ENCODE results near the gene DEPDC5. TPM values are rescaled to one million over a fixed set of nuclear protein-coding genes. Genes with fewer than 3 reads are reported as not detected.
A peak's percentile ranks its signal among the peaks of the same experiment; 100 is the strongest.
"Not testable (repeated sequence)": the region's sequence is repeated elsewhere in the genome, so short reads cannot be mapped to it uniquely, and the experiment has no call there.

DEPDC5 gene
- total RNA-seq, 1 experiment from 2014 or later: 13.3 TPM

- Mint-ChIP-seq H3K36me3 (ENCODE audit: insufficient read depth, unreplicated experiment) (peaks cover 76% of the 10 kb centered on the region), H3K9me3 (ENCODE audit: unreplicated experiment) (no peaks in the 10 kb centered on the region), H3K4me1 (ENCODE audit: insufficient read depth, unreplicated experiment) (peaks cover 21% of the 10 kb centered on the region), H3K27ac (ENCODE audit: low read depth, unreplicated experiment) (no peak overlapping the region), H3K4me3 (ENCODE audit: unreplicated experiment) (no peak overlapping the region), H3K27me3 (ENCODE audit: insufficient read depth, unreplicated experiment) (no peaks in the 10 kb centered on the region)
- no TSS peak for BruUV-seq (replicated peaks)
- CTCF ChIA-PET: no interaction called here
- no peak for DNase-seq (ENCODE audit: unreplicated experiment)
- TF ChIP-seq, protein P1, sequence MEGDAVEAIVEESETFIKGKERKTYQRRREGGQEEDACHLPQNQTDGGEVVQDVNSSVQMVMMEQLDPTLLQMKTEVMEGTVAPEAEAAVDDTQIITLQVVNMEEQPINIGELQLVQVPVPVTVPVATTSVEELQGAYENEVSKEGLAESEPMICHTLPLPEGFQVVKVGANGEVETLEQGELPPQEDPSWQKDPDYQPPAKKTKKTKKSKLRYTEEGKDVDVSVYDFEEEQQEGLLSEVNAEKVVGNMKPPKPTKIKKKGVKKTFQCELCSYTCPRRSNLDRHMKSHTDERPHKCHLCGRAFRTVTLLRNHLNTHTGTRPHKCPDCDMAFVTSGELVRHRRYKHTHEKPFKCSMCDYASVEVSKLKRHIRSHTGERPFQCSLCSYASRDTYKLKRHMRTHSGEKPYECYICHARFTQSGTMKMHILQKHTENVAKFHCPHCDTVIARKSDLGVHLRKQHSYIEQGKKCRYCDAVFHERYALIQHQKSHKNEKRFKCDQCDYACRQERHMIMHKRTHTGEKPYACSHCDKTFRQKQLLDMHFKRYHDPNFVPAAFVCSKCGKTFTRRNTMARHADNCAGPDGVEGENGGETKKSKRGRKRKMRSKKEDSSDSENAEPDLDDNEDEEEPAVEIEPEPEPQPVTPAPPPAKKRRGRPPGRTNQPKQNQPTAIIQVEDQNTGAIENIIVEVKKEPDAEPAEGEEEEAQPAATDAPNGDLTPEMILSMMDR (IDR thresholded peaks at IDR 0.05; ENCODE audit: unreplicated experiment): no peak
- intact Hi-C loops (cut with micrococcal nuclease): no loop called here
- POLR2A ChIA-PET: no interaction called here
These were observed 17.4 kb upstream of the DEPDC5 start for GRCh38 chr22:31736458-31736857.

DNA sequence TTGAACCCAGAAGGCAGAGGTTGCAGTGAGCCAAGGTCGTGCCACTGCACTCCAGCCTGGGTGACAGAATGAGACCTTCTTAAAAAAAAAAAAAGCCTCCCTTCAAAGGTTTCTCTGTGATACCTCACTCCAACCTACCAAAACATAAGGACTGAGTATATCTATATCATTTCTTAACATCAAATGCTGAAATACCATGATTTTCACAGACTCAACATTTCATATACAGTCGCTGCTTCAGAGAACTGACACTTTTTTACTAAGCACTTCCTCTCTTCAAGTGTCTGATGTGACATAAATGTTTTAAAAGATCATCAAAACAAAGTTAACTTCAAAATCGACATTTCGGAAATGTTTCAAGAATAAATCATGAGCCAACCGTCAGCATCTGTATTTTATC is 15.9 kb upstream of the DEPDC5 start:
- CTCF ChIA-PET: no interaction called here

GRCh38 chr22:31738566-31738965 is 15.3 kb upstream of the DEPDC5 start:
- no peaks in the 10 kb centered on the region for H3K9me3 Mint-ChIP-seq (ENCODE audit: unreplicated experiment)
- TF ChIP-seq, protein P1 (IDR thresholded peaks at IDR 0.05; ENCODE audit: unreplicated experiment): no peak
- intact Hi-C loops (cut with micrococcal nuclease): no loop called here
- ChIA-PET CTCF (interaction anchor here (0.7 kb wide), 1 partner anchor 164 kb away, joined by 3 read pairs; no protein-coding TSS in a partner anchor), POLR2A (interaction anchor here (0.6 to 1.6 kb wide), 4 partner anchors 10 to 62 kb away, joined by 3 to 11 read pairs (median 3); no protein-coding TSS in a partner anchor)
- peak overlapping the region; percentile 73 for H3K27ac Mint-ChIP-seq (ENCODE audit: low read depth, unreplicated experiment)
- H3K4me3 Mint-ChIP-seq (ENCODE audit: unreplicated experiment): no peak overlapping the region
- H3K36me3 Mint-ChIP-seq (ENCODE audit: insufficient read depth, unreplicated experiment): peaks cover 80% of the 10 kb centered on the region
- H3K4me1 Mint-ChIP-seq (ENCODE audit: insufficient read depth, unreplicated experiment): peaks cover 21% of the 10 kb centered on the region
- no peak for DNase-seq (ENCODE audit: unreplicated experiment)
- no peaks in the 10 kb centered on the region for H3K27me3 Mint-ChIP-seq (ENCODE audit: insufficient read depth, unreplicated experiment)
- BruUV-seq (replicated peaks): no TSS peak

More for the DNA sequence above, 15.9 kb upstream of the DEPDC5 start:
- BruUV-seq (replicated peaks): no TSS peak
- no peak for DNase-seq (ENCODE audit: unreplicated experiment)
- TF ChIP-seq, protein P1 (IDR thresholded peaks at IDR 0.05; ENCODE audit: unreplicated experiment): no peak
- Mint-ChIP-seq H3K4me3 (ENCODE audit: unreplicated experiment) (no peak overlapping the region), H3K4me1 (ENCODE audit: insufficient read depth, unreplicated experiment) (peaks cover 21% of the 10 kb centered on the region), H3K9me3 (ENCODE audit: unreplicated experiment) (no peaks in the 10 kb centered on the region), H3K27ac (ENCODE audit: low read depth, unreplicated experiment) (peak overlapping the region; percentile 73), H3K36me3 (ENCODE audit: insufficient read depth, unreplicated experiment) (peaks cover 80% of the 10 kb centered on the region), H3K27me3 (ENCODE audit: insufficient read depth, unreplicated experiment) (no peaks in the 10 kb centered on the region)
- intact Hi-C loops (cut with micrococcal nuclease): no loop called here
- POLR2A ChIA-PET: interaction anchor here (0.6 to 1.0 kb wide), 3 partner anchors 34 to 61 kb away, joined by 3 read pairs; no protein-coding TSS in a partner anchor

DNA sequence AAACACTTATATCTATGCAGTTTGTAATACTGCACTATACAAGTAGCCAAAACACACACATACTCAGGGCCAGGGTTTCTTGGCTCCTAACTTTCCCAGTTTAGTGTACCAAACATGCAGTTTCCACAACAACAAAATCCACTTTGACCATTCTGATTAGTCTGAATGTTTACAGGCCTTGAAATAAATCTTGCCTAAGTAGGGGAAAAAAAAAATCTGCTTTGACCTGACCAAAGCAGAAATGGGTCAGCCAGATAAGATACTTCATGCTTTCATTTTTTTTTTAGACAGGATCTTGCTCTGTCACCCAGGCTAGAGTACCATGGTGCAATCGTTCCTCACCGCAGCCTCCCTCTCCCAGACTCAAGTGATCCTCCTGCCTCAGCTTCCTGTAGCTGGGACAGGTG is 14.0 kb upstream of the DEPDC5 start:
- intact Hi-C loops (cut with micrococcal nuclease): no loop called here
- Mint-ChIP-seq H3K4me3 (ENCODE audit: unreplicated experiment) (no peak overlapping the region), H3K27me3 (ENCODE audit: insufficient read depth, unreplicated experiment) (no peaks in the 10 kb centered on the region), H3K36me3 (ENCODE audit: insufficient read depth, unreplicated experiment) (peaks cover 72% of the 10 kb centered on the region), H3K27ac (ENCODE audit: low read depth, unreplicated experiment) (peak overlapping the region; percentile 19), H3K4me1 (ENCODE audit: insufficient read depth, unreplicated experiment) (peaks cover 8% of the 10 kb centered on the region), H3K9me3 (ENCODE audit: unreplicated experiment) (no peaks in the 10 kb centered on the region)
- POLR2A ChIA-PET: interaction anchor here (0.6 to 1.6 kb wide), 5 partner anchors 9 to 78 kb away, joined by 3 to 11 read pairs (median 3); partner anchors contain the start of gene PISD
- TF ChIP-seq, protein P1 (IDR thresholded peaks at IDR 0.05; ENCODE audit: unreplicated experiment): no peak
- CTCF ChIA-PET: interaction anchor here (0.8 kb wide), 2 partner anchors 65 to 74 kb away, joined by 3 to 5 read pairs; no protein-coding TSS in a partner anchor
- no peak for DNase-seq (ENCODE audit: unreplicated experiment)
- BruUV-seq (replicated peaks): no TSS peak

GRCh38 chr22:31740314-31740713 is 13.5 kb upstream of the DEPDC5 start:
- H3K27me3 Mint-ChIP-seq (ENCODE audit: insufficient read depth, unreplicated experiment); H3K27ac Mint-ChIP-seq (ENCODE audit: low read depth, unreplicated experiment); DNase-seq (ENCODE audit: unreplicated experiment); BruUV-seq (replicated peaks); H3K4me3 Mint-ChIP-seq (ENCODE audit: unreplicated experiment); intact Hi-C loops (cut with micrococcal nuclease); H3K9me3 Mint-ChIP-seq (ENCODE audit: unreplicated experiment); H3K4me1 Mint-ChIP-seq (ENCODE audit: insufficient read depth, unreplicated experiment); CTCF ChIA-PET: not testable (repeated sequence)
- POLR2A ChIA-PET: interaction anchor here (0.7 kb wide), 1 partner anchor 49 kb away, joined by 3 read pairs; no protein-coding TSS in a partner anchor
- H3K36me3 Mint-ChIP-seq (ENCODE audit: insufficient read depth, unreplicated experiment): peaks cover 68% of the 10 kb centered on the region

Measured in MCF 10A (cell line).